ENCODE data around the gene GPX4.

Gene GPX4

GRCh38 chr19:1068009-1069001 lies 35.5 kb upstream of the GPX4 start:
- no peak for DNase-seq (ENCODE audit: low read depth)

DNA sequence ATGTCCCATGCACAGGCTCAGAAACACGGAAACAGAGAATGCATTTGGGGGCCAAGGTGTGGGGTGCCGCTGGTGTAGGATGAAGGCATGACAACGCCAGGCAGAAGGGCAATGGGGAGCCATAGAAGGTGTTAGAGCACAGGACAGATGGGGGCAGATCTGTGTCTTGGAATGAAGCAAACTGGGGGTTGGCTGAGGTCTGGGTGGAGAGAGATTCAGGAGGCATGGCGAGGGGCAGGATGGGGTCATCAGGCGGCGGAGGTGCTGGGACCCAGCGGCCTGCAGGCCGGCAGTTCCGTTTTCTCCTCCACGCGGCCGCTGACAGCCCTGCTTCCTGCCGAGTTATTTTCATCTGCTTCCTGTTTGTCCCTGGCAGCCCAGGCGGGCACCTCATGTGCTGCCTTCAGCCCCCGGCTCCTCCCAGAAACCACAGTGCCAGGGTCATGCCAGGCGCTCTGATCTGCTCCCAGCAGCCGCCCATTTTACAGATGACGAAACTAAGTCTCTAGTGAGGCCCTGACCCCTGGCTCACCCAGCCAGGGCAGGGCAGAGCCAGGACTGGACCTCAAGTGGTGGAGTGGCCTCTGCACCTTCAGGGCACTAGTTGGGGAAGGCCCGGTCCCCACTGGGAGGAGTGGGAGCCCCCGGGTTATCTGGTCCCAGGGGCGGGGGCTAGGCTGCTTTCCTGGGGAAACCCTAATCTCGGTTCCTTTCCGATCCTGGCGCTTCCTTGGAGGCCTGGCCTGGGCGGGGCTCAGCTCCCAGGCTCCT lies 34.6 kb upstream of the GPX4 start:
- DNase-seq (ENCODE audit: low read depth) = no peak

- no peak for DNase-seq (ENCODE audit: low read depth)
Measured at GRCh38 chr19:1070576-1070930, 33.2 kb upstream of the GPX4 start.

DNA sequence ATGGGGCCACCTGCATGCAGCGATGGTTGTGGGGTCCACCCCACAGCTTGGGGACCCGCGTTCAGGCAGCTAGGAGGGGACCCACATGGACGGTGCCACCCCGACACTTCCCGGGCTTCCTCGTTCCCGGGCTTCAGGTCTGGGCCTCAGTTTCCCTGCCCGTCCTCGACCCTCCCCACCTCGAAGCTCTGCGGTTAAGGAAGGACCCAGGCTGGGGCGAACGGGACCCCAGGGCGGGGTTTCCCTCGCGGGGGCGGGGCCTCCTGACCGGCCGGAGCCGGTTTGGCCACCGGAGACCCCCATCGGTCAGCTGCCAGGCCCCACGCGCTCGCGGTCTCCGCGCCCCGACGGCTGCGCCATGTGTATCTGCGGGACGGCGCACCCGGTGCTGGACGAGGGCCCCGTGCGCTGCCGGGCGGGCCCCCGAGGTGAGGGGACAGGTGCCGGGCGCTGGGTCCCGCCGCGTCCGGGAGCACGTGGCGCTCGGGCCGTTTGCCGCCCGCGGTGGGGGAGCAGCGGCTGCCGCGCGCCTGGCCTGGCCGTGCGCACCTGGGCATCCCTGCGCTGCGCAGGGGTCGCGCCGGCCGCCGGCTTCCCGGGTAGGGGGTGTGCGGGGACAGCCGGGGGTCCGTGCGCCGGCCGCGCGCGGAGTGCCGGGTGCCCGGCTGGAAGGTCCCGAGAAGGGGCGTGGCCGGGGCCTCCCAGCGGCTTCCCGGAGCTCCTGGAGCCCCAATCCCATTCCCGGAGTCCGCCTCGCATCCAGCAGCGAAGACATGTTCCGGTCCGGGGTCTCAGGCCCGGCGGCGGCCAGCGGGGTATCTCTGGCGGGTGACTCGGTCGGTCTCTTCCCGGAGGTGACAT lies 32.6 kb upstream of the GPX4 start:
- no peak for DNase-seq (ENCODE audit: low read depth)

DNA sequence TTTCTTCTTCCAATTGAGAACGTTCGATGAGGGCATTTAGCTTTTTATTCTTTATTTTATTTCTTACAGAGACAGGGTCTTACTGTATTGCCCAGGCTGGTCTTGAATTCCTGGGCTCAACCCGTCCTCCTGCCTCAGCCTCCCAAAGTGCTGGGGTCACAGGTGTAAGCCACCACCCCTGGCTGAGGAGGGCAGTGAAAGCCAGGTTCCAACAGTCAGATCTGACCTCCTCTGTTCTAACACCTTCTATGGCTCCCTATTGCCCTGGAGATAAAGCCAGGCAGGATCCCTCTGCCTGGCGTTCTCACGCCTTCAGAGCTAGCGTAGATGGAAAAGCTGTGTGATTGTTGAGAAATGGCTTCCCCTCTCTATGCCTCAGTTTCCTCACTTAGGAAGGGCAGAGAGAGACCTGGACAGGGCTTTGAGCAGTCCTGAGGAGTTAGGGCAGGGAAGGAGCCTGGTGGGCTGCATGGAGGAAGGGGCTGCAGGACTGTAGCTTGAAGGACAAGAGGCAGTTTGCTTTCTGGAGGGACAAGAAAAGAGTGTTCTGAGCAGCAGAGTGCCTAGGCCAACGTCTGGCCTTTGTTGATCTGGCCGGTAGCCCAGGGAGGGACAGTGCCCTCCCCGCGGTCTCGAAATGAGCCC lies 31.3 kb upstream of the GPX4 start:
- no peak for DNase-seq (ENCODE audit: low read depth)

DNA sequence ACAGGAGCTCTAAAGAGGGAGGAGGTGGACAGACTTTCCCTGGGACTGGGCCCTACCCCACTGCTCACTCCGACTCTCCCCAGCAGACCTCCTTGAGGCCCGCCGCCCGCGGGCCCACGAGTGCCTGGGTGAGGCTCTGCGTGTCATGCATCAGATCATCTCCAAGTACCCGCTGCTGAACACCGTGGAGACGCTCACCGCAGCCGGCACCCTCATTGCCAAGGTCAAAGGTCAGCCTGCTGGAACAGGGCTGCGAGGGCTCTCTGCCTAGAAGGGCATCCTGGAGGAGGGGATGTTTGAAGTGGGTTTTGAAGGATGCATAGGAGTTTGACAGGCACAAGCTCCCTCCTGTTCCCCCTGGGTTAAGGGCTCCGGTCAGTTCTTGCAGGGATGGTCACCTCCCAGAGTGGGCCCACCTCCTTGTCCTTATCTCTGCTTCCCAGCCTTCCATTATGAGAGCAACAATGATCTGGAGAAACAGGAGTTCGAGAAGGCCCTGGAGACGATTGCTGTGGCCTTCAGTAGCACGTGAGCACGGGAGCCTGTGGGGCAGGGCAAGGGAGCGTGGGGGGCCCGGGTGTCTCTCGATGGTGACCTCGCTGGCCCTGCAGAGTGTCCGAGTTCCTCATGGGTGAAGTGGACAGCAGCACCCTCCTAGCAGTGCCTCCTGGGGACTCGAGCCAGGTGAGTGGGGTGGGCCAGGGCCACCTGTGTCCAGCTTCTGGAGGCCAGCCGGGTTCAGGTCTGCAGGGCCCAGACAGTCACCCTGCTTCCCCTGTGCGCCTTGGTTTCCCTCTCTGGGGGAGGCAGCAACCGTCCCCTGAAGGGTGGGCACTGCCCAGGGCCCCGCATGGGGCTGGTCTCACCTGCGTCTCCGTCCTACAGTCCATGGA lies 30.5 kb upstream of the GPX4 start:
- no peak for DNase-seq (ENCODE audit: low read depth)

DNA sequence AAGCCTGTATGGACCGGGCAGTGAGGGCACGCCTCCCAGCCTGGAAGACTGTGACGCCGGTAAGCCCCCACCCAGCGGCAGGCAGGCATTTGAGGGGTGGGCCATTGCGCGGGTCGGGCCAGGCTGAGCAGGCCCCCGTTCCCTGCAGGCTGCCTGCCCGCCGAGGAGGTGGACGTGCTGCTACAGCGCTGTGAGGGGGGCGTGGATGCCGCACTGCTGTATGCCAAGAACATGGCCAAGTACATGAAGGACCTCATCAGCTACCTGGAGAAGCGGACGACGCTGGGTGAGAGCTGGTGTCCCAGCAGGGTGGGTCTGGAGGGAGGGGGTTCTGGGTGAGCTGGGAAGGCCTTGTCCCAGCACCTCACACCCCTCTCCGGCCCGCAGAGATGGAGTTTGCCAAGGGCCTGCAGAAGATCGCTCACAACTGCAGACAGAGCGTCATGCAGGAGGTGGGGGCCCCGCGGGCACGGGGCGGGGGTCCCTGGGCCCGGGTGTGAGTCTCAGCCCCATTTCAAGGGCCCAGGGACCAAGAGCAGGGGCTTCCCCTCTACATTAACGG lies 29.8 kb upstream of the GPX4 start:
- no peak for DNase-seq (ENCODE audit: low read depth)

DNA sequence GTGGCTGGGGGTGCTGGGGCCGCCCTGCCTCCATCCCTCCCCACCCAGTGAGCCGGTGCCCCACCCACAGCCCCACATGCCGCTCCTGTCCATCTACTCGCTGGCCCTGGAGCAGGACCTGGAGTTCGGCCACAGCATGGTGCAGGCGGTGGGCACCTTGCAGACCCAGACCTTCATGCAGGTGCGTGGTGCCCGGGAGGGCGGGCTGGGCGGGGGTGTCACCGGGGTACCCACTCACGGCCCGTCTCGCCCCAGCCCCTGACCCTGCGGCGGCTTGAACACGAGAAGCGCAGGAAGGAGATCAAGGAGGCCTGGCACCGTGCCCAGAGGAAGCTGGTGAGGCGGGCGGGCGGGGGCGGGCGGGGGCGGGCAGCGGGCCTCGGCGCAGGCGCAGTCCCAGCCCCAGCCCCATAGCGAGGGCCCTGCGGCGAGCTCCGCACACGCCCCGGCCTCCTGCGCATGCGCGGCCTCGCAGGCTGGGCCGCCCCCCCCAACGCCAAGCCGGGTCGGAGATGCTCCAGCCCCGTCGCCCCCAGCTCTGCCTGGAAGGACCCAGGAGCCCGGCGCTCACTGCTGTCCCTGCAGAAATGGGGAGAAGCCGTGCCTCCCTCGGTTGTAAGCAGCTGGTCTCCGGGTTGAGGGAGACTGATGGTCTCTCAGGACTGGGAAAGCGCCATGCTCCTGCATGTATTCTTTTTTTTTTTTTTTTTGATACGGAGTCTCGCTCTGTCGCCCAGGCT lies 29.1 kb upstream of the GPX4 start:
- no peak for DNase-seq (ENCODE audit: low read depth)

DNA sequence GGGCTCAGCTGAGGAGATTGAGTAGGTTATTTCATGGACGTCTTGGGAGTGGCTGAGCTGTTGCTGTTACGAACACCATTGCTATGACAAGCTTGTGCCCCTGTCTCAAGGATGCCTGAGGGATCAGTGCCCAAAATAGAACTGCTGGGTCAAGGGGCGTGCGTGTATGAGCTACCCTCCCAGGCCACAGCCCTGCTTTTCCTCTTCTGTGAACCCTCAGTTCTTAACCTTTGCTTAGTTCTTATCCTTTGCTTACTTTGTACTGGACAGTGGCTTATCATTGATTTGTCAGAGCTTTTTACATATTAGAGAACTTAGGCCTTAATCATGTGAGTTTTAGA lies 27.8 kb upstream of the GPX4 start:
- DNase-seq (ENCODE audit: low read depth) = no peak

DNA sequence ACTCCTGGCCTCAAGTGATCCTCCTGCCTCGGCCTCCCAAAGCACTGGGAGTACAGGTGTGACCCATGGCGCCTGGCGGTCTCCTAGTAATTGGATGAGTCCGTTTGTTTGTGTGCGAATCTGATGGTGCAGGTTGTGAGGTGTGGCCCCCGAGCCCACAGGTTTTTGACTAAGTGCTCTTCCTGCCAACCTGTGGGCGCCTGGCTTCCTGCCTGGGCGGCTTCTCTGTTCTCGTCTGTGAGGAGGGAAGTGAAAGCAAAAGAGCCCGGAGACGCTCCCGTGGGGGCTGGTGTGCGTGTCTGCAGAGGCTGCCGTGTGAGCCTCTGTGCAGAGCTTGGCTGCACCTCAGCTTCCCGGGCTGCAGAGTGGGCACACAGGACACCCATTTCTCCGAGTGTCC lies 26.8 kb upstream of the GPX4 start:
- DNase-seq (ENCODE audit: low read depth) = no peak

GRCh38 chr19:1079566-1080111 lies 24.2 kb upstream of the GPX4 start:
- no peak for DNase-seq (ENCODE audit: low read depth)

DNA sequence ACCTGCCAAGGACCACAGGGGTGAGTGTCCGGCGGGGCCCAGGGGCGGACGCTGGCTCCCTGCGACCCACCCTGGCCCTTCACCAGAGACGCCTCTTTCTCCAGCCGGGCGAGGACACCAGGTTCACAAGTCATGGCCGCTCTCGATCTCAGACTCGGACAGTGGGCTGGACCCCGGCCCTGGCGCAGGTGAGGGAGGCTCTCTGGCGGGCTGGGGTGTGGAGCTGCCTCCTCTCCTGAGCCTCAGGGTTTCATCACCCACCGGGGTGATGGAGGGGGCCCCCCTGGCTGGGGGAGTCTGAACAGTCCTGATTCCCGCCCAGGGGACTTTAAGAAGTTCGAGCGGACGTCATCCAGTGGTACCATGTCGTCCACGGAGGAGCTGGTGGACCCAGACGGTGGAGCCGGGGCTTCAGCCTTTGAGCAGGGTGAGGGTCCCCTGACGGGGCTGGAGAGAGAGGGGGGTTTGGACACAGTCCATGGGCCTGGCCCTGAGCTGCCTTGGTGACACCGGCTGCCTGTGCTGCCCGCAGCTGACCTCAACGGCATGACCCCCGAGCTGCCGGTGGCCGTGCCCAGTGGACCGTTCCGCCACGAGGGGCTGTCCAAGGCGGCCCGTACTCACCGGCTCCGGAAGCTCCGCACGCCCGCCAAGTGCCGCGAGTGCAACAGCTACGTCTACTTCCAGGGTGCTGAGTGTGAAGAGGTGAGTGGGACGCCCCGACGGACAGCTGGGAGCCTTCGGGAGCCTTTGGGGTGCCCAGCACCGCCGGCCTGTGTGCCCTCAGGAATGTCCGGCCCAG lies 23.2 kb upstream of the GPX4 start:
- DNase-seq (ENCODE audit: low read depth) = no peak

DNA sequence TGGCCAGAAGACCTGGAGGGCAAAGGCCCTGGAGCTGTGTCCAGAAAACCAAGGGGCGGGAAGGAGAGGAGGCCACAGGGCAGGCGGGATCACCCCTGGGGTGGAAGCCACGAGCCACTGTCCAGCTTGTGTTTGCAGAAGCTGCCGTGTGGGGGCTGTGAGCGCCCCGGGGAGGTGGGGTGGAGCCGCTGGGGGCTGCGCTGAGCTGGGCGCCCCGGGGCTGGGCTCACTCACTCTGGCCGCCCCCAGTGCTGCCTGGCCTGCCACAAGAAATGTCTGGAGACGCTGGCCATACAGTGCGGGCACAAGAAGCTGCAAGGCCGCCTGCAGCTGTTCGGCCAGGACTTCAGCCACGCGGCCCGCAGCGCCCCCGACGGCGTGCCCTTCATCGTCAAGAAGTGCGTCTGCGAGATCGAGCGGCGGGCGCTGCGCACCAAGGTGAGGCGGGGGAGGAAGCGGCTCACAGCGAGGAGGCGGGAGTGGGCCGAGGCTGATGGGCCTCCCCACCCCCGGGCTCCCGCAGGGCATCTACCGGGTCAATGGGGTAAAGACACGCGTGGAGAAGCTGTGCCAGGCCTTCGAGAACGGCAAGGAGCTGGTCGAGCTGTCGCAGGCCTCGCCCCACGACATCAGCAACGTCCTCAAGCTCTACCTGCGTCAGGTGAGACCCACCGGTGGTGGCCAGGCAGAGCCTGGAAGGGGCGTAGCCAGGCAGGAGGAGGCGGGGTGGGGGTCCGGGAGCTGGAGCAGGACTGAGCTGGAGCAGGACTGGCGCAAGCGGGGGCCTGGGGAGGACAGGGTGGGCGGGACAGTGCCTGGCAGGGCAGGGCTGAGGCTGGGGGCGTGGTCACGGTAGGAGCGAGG lies 22.3 kb upstream of the GPX4 start:
- DNase-seq (ENCODE audit: low read depth) = no peak

DNA sequence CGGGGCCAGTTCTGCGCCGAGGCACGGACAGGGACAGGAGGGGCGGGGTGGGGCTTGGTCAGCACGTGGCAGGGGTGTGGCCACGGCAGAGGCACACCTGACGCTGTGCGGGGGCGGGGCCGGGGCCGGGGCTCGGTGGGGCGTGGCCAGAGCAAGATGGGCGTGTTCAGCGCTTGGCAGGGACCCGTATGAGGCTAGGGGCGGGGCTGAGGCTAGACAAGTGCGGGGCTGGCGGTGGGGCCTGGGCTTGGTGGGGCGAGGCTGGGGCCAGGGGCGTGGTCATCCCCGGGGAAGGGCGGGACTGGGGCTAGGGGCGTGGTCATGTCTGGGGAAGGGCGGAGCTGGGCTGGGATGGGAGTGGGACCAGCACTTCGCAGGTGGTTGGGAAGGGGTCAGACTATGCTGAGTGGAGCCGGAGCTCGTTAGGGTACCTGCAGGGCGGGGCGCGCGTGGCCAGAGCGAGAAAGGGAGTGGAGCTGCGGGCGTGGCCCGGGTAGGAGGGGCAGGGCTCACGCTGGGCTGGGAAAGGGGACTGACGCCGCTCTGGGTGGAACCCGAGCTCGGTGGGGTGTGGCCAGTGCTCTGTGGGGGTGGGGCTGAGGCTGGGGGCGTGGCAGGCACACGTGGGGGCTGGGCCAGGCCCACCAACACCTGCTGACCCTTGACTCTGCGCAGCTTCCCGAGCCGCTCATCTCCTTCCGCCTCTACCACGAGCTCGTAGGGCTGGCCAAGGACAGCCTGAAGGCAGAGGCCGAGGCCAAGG lies 21.4 kb upstream of the GPX4 start:
- peak; percentile 44 for DNase-seq (ENCODE audit: low read depth)

GRCh38 chr19:1082928-1083816 lies 20.6 kb upstream of the GPX4 start:
- DNase-seq (ENCODE audit: low read depth) = no peak

Data from amniotic epithelial cell (primary cell).